GM21576 (cell line): ENCODE results near the gene TGFA.

Source experiments
- ATAC-seq: cut with Tn5 transposase; IDR thresholded peaks from one replicate; pipeline ENCODE4 v1.9.1; 2021; ENCODE audit warnings: mild to moderate bottlenecking, moderate library complexity; ENCODE audit not compliant: unreplicated experiment

The TGFA gene

DNA sequence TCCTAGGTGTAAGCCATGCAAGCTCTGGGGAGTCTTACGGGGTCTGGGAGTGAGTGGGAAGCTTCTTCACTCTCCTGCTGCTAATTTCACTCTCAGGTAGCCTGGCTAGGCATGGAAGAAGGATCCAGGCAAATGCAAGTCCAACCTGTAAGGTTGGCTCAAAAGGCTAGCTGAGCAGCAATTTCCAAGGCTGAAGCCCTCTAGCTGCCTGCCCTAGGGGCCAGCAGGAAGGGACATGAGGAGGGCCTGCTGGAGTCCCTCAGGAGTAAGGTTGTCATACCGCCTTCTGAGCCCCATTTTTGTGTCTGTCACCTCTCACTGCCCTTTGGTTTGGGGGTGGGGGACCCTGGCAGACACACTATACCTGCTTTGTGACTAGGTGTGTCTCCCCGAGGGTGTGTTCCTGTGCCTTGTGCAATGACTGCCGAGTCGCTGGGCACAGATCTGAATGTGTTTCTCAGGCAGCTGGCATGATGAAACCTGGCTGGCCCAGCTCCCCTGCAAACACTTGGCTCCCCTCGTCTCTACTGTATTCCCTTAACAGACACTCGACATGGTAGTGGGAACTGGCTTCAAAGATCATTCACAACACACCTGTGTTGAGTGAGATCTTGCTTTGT, 127.8 kb downstream of the TGFA start:
- ATAC-seq: no peak

- no peak for ATAC-seq
These were observed 132.9 kb downstream of the TGFA start for GRCh38 chr2:70420740-70421139.

- no peak for ATAC-seq
These were observed 133.5 kb downstream of the TGFA start for GRCh38 chr2:70420143-70420542.

DNA sequence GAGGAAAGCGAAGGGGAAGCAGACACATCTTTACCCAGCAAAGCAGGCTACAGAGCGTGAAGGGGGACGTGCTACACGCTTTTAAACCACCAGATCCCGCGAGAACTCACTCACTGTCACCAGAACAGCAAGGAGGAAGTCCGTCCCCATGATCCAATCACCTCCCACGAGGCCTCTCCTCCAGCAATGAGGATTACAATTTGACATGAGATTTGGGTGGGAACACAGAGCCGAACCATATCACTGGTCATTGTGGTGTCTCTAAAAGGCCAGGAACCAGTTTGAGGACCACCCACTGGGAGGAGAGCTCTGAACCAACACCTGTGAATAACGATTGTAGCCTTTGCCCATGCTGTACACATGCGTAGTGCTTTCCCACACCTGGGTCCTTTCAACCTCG, 135.1 kb downstream of the TGFA start:
- ATAC-seq: no peak

- ATAC-seq: no peak
These were observed 136.6 kb downstream of the TGFA start for GRCh38 chr2:70417011-70417410.

GRCh38 chr2:70412294-70413070, 141.1 kb downstream of the TGFA start:
- ATAC-seq: no peak

DNA sequence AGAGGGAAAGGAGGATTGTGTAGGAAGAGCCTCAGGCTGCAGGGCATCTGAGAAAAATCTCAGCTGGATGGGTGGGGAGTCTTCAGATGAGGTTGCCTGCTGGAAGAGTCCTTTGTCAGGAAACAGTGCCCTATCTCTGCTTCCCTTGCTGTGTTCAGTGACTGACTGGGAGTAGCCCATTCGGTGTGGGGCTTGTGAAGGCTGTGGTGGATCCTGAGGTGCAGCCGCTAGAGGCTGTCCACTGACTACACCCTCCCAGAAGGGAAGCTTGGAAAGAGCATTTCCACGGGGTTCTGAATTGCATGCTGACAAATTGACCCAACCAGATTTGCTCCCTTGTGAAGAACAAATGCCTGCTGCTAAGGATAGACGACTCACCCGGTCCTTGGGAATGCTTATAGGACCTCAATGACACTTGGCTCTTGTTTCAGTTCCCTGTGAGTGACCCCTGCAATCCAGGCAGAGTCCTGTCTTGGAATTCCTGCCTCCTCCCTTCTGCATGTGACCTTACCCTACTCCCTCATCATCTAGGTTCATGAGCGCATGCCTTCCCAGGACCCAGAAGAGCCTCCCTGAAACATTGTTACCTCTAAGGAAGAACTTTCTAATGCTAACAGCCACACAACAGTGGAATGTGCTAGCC, 142.0 kb downstream of the TGFA start:
- no peak for ATAC-seq

GRCh38 chr2:70403267-70404053, 150.2 kb downstream of the TGFA start:
- ATAC-seq: no peak

DNA sequence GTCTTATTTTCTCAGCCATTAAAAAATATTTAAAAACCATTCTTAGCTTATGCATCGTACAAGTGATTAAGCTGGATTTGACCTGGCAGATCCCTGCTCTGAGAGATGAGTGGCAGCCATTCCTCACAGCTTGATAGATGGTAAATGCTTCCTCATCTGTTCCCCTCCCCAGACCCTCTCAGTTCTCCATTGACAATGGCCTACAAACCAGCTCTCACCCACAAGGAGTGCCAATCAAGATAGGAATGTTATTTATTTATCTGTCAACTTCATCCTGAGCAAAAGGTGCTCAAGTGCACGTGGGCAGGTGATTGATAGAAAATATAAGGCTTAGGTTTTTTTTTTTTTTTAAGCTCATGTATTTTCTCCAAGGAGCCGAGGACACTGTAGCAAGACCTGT, 153.1 kb downstream of the TGFA start:
- no peak for ATAC-seq

- ATAC-seq: no peak
These were observed 154.6 kb downstream of the TGFA start for GRCh38 chr2:70399046-70399445.
